GM21786 (cell line): ENCODE data around the gene WLS.

ENCODE experiments used
- ATAC-seq: cut with Tn5 transposase; IDR thresholded peaks from one replicate; pipeline ENCODE4 v1.9.1; 2021; ENCODE audit not compliant: unreplicated experiment

Gene WLS

GRCh38 chr1:68103884-68104554, 128.3 kb downstream of the WLS start:
- ATAC-seq: no peak

DNA sequence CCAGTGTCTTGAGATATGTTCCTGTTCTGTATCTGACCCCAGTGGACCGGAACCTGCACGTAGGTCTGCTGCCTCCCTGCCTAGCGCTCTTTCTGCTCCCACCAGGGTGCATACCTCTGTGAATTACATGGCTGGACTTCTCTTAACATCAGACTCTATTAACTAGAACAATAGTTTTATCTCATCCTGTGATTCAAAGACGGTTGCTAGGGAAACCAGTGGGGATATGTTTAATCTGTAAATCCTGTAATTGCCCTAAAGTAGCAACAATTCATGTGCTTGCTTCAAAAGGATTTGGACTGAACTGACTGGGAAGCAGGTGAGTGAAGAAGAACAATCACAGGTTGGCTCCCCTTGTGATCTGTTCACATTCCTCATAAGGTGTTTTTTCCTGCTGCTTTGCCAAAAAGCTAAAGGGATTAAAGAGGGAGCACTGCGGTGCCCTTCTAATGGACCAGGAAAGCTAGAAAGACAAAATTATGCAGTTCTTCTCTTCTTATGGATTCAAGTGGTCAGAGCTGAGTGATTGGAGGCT, 129.2 kb downstream of the WLS start:
- no peak for ATAC-seq

DNA sequence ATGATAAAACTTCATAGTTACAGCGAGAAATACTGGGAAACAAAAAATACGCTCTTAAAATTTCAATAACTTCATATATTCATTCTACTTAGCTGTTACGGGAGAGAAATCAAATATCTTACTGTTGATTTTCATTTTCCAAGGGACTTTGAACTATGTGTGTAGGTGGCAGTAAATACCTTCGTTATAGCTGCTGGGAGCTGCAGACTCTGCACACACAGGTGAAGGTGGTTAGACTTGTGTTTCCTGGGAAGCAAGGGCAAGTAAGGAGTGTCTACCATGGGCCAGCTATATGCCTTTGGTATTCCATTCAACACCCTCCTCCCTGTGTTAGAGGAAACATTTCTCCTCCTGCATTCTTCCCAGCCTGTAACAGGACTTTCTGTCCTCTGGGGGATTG, 130.5 kb downstream of the WLS start:
- ATAC-seq: no peak

DNA sequence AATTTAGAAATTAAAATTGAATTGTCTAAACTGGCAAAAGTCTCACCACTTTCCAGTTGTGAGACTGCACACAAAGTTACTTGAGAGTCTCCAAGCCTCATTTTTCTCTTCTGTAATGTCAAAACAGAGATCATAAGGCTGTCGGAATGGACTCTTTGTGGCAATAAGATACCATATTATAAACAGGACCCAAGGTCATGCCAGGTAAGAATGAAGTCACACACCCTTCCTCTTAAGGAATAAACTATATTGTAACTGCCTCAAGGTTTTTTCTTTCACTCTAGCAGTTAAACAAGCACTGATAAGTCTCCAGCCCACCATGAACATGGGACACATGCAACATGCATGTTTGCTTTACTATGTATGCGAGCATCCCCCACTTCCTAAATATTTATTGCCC, 131.8 kb downstream of the WLS start:
- ATAC-seq: no peak

DNA sequence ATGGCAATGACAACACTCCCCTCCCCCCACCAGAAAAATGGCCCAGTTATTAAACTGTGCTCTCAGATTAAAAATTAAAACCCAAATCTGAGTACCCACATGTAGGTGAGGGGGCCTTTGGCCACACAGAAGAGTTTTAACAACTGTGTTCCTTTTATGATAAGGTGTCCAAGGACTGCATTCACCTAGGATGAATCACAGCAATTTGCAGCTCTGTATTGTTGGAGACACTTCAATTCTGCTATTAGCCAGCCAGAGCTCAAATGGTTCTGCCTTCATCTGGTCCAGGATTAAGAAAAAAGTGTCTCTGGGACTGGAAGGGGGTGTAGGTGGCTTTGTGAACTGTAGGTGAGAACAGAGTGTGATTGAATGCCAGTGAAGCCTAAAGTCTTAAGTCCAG, 138.6 kb downstream of the WLS start:
- no peak for ATAC-seq

DNA sequence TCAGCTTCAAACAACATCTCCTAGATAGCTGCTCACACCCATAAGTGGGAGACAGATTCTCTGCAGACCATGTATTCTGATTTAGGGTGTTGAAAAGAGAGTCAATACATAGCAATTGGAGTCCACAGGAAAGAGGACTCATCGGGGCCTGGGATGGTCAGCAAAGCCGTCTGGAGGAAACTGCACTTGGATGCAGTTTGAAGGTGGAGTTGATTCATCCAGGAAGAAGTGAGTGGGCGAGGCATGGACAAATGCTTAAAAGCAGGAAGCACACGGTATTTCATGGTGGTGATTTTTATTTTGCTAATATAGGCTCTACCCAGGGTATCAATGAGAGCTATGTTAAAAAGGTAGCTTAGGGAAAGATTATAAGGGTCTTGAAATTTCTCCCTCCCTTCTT, 145.1 kb downstream of the WLS start:
- no peak for ATAC-seq

GRCh38 chr1:68085752-68086151, 146.6 kb downstream of the WLS start:
- ATAC-seq: no peak

GRCh38 chr1:68083686-68084085, 148.6 kb downstream of the WLS start:
- no peak for ATAC-seq

- ATAC-seq: no peak
Observed at GRCh38 chr1:68081775-68082283, 150.5 kb downstream of the WLS start.

DNA sequence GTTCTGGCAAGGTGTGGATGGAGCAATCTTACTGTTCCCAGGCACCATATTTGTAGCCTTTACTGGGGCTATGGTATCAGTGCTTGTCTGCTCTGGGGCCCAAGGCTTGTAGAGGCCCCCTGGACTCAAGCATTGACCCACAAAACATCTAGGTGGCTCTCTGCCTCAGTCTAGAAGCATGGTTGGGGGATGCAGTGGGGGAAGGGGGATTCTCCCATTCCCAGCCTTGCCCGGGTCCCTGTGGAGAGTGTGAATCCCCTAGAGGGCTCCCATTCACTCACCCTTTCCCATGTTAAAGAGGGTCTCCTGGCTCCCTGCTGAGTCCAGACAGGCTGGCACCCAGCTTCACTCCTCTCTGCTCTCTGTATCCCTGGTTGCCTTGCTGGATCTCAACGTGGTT, 153.7 kb downstream of the WLS start:
- no peak for ATAC-seq
